ENCODE results near the gene SEBOX.

SEBOX gene

DNA sequence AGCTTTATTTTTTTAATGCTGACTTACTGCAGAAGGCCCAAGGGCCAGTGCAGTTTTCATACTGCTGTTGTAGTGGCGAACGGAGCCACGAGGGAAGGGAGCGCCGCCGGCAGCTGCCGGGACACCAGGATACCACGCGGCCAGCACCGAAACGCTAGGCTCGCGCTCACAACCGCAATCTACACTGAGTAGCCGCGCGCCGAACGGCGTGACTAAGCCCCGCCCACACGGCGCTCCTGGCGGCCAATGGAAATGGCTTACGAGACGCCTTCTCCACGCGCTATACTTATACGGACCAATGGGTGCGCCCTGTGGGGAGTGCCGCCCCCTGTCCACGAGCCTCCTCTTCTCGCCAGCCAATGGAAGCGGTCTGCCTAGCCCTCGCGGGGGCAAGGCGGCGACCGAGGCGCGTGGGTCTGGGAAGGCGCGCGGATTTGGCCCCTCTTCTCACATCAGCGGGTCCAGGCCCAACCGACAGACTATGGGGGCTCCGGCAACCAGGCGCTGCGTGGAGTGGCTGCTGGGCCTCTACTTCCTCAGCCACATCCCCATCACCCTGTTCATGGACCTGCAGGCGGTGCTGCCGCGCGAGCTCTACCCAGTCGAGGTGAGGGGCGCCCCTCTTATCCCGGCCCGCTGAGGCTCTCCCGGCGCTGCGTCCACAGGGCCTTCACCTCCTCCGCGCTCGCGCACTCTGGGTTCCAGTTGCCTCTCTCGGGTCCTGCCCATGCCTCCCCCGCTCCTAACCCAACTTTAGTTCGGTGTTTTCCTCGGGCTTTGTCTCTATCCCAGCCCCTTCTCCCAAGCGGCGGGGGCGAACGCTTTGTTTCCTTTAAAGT, 46.0 kb downstream of the SEBOX start, which contains the start of gene TMEM97:
Gene TMEM97, plus strand, starts transcription at position 442 of the 839 bp plus-strand sequence. Its CDS starts 40 bp downstream, at position 482.
- peak; percentile 91 for DNase-seq (ENCODE audit: low read depth, low spot score)

- DNase-seq (ENCODE audit: low read depth, low spot score): no peak
These were observed 46.8 kb downstream of the SEBOX start for GRCh38 chr17:28317966-28318758.

DNA sequence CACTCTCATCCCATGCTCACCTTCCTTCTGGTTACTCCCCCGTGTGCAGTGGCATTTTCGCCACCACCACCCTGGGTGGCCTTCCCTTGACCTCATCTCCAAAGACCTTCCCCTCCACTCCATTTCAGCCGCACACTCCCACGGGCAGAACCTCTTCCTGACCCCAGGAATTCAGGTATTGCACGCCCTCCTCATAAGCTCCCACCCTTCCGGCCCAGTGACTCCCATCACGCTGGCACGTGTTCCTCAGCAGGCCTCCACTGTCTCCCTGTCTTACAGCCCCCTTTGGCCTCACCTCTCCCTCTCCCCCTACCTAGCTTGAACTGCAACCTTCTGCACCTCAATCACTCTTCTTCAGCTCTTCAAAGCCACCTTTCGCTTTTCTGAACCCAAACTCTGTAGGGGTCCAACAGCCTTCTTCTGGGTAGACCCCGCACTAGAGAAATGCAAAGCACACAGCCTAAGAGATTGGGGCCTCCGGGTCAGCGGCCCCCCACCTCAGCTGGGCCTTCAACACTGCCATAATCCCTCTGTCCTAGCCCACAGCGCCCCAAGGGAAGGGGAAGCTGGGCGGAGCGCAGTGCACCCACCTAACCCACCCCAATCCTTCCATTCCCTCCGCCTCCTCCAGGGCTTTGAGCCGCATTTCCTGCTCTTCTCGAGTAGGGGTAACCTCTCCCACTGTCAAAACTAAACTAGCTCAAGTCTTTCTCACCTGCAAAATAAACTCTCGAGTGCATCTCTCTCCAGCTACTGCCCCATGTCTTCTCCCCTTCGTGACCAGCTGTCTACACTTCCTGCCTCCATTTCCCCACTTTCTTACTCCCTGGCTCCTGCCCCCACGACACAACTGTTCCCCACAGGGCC, 47.7 kb downstream of the SEBOX start:
- no peak for DNase-seq (ENCODE audit: low read depth, low spot score)

GRCh38 chr17:28315846-28316705, 48.9 kb downstream of the SEBOX start:
- DNase-seq (ENCODE audit: low read depth, low spot score): no peak

GRCh38 chr17:28313841-28314240, 51.2 kb downstream of the SEBOX start:
- DNase-seq (ENCODE audit: low read depth, low spot score): no peak

All from activated naive CD8-positive, alpha-beta T cell treated with anti-CD3 and anti-CD28 coated beads, Interleukin-2, amount 50 U/mL, for 16 hours (primary cell).